ENCODE data around the gene LYRM9.

DNA sequence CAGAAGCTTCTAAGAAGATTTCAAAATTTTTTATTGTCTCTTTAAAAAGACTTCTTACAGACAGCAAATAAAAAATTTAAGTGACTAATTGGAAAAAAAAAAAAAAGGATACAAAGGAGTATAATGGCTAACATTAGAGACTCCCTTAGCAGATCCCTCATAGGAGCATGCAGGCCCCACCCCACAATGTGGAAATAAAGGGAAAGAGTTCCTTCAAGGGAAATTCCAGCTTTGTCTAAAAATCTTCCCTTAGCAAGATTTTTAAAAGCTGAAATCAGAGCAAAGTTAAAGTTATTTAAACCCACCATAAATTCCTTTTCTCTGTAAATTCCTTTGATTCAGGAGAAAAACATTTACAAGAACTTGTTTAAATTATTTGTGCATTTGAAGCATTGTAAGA lies 60.3 kb downstream of the LYRM9 start:
- no peak for TF ChIP-seq TAF1 (IDR thresholded peaks at IDR 0.05; ENCODE audit: borderline replicate concordance, low read depth, low read length)
- no peak for TF ChIP-seq POLR2A (IDR thresholded peaks at IDR 0.05; ENCODE audit: low read depth, low read length)
- no peak for TF ChIP-seq POLR2AphosphoS5 (IDR thresholded peaks at IDR 0.05; ENCODE audit: low read depth, low read length)
